ENCODE results near the gene GAS2L1. TPM values are rescaled to one million over a fixed set of nuclear protein-coding genes. Genes with fewer than 3 reads are reported as not detected.
A peak's percentile ranks its signal among the peaks of the same experiment; 100 is the strongest.

Gene GAS2L1
- polyA plus RNA-seq, 2 of the 4 experiments (the other 2 are of a cell fraction) = 7.6 to 17.2 TPM

DNA sequence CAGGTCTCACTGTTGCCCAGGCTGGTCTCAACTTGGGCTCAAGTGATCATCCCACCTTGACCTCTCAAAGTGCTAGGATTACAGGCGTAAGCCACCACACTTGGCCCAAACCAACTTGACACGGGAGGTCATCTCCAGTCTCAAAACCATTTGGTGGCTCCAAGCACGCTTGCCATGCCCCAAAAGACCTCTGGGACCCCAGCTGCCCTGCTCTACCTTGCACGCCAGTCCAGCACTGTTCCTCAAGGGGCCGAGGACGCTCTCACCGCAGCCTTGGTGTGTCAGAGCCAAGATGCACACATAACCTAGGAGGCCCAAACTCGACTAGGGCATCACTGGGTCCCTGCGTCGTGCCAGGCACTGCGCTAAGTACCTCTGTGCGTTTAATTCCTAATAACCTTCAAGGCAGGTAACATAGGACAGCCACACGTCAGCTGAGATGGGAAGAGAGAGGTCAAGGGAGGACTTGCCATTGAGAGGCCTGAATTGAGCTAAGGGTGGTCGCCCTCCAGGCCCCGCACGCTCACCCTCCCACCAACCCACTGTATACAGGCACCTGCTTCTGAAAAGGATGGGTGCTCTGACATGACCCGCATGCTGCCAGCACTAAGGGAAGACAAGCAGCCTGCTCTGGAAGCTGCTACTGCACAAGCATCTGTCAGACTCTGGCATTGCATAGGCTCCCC lies 4.6 kb upstream of the GAS2L1 start:
- ATAC-seq = peak; percentile 3 to 12; a peak in 4 of 6 replicates
- ChIA-PET CTCF (interaction anchor here (0.6 to 5.6 kb wide), 6 partner anchors 9 to 58 kb away, joined by 3 to 40 read pairs (median 4); no protein-coding TSS in a partner anchor), POLR2A (no interaction called here)
- Histone ChIP-seq H3K4me2 (no peak overlapping the region), H3K9me3 (no peaks in the 10 kb centered on the region), H3K27ac (no peak overlapping the region), H3K4me1 (peaks cover 12% of the 10 kb centered on the region), H3K4me3 (no peak overlapping the region)
- FAIRE-seq = no peak
- TF ChIP-seq, protein P1, sequence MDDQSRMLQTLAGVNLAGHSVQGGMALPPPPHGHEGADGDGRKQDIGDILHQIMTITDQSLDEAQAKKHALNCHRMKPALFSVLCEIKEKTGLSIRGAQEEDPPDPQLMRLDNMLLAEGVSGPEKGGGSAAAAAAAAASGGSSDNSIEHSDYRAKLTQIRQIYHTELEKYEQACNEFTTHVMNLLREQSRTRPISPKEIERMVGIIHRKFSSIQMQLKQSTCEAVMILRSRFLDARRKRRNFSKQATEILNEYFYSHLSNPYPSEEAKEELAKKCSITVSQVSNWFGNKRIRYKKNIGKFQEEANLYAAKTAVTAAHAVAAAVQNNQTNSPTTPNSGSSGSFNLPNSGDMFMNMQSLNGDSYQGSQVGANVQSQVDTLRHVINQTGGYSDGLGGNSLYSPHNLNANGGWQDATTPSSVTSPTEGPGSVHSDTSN (IDR thresholded peaks at IDR 0.05) = no peak
- TF ChIP-seq ZC3H11A (IDR thresholded peaks at IDR 0.05) = no peak
- TF ChIP-seq KDM1A (IDR thresholded peaks at IDR 0.05; ENCODE audit: low read depth) = no peak
- no peak for TF ChIP-seq EHMT2 (IDR thresholded peaks at IDR 0.05; ENCODE audit: low read depth)
- TF ChIP-seq E2F6 (IDR thresholded peaks at IDR 0.05; ENCODE audit: borderline replicate concordance, low read depth) = no peak
- TF ChIP-seq MYC (IDR thresholded peaks at IDR 0.05; ENCODE audit: borderline replicate concordance, low read length) = no peak
- TF ChIP-seq FOXS1 (CRISPR knock-in tag; IDR thresholded peaks at IDR 0.05) = no peak
- TF ChIP-seq FOSL2 (IDR thresholded peaks at IDR 0.05) = no peak
- no peak for TF ChIP-seq FOSL2 (CRISPR knock-in tag; IDR thresholded peaks at IDR 0.05)
- TF ChIP-seq SMC3 (IDR thresholded peaks at IDR 0.05) = no peak
- TF ChIP-seq, protein P2, sequence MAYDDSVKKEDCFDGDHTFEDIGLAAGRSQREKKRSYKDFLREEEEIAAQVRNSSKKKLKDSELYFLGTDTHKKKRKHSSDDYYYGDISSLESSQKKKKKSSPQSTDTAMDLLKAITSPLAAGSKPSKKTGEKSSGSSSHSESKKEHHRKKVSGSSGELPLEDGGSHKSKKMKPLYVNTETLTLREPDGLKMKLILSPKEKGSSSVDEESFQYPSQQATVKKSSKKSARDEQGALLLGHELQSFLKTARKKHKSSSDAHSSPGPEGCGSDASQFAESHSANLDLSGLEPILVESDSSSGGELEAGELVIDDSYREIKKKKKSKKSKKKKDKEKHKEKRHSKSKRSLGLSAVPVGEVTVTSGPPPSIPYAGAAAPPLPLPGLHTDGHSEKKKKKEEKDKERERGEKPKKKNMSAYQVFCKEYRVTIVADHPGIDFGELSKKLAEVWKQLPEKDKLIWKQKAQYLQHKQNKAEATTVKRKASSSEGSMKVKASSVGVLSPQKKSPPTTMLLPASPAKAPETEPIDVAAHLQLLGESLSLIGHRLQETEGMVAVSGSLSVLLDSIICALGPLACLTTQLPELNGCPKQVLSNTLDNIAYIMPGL (CRISPR knock-in tag; IDR thresholded peaks at IDR 0.05; ENCODE audit: borderline replicate concordance) = no peak
- no peak for TF ChIP-seq MAZ (IDR thresholded peaks at IDR 0.05; ENCODE audit: borderline replicate concordance, low read depth, low read length)
- no peak for TF ChIP-seq SREBF2 (IDR thresholded peaks at IDR 0.05)
- no peak for DNase-seq (ENCODE audit: low read depth in 1 of 2, low spot score in 1 of 2)
- 89% methylated on average over 10 of the region's 17 CpGs for WGBS (ENCODE audit: missing lambda C conversion rate)

DNA sequence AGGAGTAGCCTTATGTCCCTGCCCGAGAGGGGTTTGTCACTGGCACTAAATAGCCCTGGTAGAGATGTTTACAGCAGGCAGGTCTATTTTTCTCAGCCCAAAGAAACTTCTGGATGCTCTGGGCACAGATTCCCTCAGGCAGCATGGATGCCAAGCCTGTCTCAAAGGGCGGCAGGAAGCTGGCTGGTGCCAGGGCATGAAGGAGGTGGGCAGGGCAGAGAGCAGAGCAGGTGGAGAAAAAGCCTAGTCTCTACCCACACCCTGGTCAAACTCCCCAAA lies 4.1 kb upstream of the GAS2L1 start:
- FAIRE-seq (no peak), DNase-seq (ENCODE audit: low read depth in 1 of 2, low spot score in 1 of 2) (no peak), ATAC-seq (peak in 1 of 2 experiments; percentile 1; a peak in 2 of 6 replicates)
- H3K9me3 ChIP-seq = no peaks in the 10 kb centered on the region
- CTCF ChIA-PET = interaction anchor here (0.6 to 5.6 kb wide), 5 partner anchors 9 to 57 kb away, joined by 3 to 40 read pairs (median 3); no protein-coding TSS in a partner anchor
- no peak overlapping the region for H3K4me3 ChIP-seq
- POLR2A ChIA-PET = no interaction called here
- WGBS (ENCODE audit: missing lambda C conversion rate) = 90% methylated on average over 2 of the region's 2 CpGs
- no peak overlapping the region for H3K4me2 ChIP-seq
- H3K4me1 ChIP-seq = peaks cover 12% of the 10 kb centered on the region
- H3K27ac ChIP-seq = 0 out of 6 replicates have a peak overlapping the region, but pooled peaks of 1 of the 2 experiments have one; percentile 18
- TF ChIP-seq NPAS2 (CRISPR knock-in tag; IDR thresholded peaks at IDR 0.05; ENCODE audit: borderline replicate concordance) (no peak), HOXB13 (CRISPR knock-in tag; IDR thresholded peaks at IDR 0.05; ENCODE audit: low read depth) (no peak), NFE2L2 (conservative IDR thresholded peaks at IDR 0.05; ENCODE audit: low read length) (no peak), FOXS1 (CRISPR knock-in tag; IDR thresholded peaks at IDR 0.05) (no peak)

DNA sequence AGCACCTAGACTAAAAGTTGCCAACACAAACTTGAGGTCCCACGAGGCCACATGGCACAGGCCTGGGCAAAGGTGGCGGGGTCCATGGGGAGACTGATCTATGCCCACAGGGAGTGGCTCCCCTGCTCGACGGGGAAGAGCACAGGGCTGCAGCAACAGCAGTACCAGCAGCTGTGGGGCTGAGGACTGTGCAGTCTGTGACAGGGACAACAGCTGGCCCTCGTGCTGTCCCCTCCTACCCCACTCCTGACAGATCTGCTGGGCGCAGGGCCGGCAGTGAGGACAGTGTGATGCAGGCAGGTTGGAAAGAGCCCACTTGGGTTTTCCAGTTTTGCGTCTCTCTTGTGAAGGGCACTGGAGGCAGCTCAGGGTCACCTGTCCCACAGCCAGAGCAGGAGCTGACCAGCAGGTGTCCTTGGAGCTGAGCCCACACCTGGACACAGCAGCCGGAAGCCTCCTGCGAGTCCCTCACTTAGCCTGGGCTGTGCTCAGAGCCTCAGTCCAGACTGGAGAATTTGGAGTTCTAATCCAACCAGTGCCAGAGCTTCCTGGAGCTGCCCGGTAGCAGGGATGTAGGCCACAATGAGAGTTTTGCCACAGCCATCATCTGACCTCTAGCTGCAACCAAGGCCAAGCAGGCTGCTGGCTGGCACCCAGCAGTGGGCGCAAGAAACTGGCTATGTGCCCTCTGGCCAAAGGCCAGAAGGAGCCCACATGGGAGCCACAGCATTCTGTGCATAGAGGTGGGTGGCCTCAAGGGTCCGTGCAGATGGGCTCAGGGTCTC lies 3.6 kb upstream of the GAS2L1 start:
- Histone ChIP-seq H3K9me3 (no peaks in the 10 kb centered on the region), H3K4me2 (no peak overlapping the region), H3K27ac (peak overlapping the region in 1 of 2 experiments; percentile 50; a peak in 2 of 6 replicates), H3K4me3 (no peak overlapping the region), H3K4me1 (peaks cover 15% of the 10 kb centered on the region)
- no peak for TF ChIP-seq ESRRA (IDR thresholded peaks at IDR 0.05; ENCODE audit: borderline replicate concordance, low read length)
- no peak for TF ChIP-seq FOXS1 (CRISPR knock-in tag; IDR thresholded peaks at IDR 0.05)
- TF ChIP-seq NPAS2 (CRISPR knock-in tag; IDR thresholded peaks at IDR 0.05; ENCODE audit: borderline replicate concordance) = no peak
- TF ChIP-seq, protein P3, sequence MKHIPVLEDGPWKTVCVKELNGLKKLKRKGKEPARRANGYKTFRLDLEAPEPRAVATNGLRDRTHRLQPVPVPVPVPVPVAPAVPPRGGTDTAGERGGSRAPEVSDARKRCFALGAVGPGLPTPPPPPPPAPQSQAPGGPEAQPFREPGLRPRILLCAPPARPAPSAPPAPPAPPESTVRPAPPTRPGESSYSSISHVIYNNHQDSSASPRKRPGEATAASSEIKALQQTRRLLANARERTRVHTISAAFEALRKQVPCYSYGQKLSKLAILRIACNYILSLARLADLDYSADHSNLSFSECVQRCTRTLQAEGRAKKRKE (CRISPR knock-in tag; IDR thresholded peaks at IDR 0.05; ENCODE audit: low read depth) = no peak
- TF ChIP-seq RCOR1 (IDR thresholded peaks at IDR 0.05; ENCODE audit: low read depth, low read length) = no peak
- no peak for TF ChIP-seq USF2 (IDR thresholded peaks at IDR 0.05)
- TF ChIP-seq EHMT2 (IDR thresholded peaks at IDR 0.05; ENCODE audit: low read depth) = no peak
- TF ChIP-seq ZC3H11A (IDR thresholded peaks at IDR 0.05) = no peak
- TF ChIP-seq GATA3 (IDR thresholded peaks at IDR 0.05; ENCODE audit: borderline replicate concordance) = no peak
- TF ChIP-seq MAZ (IDR thresholded peaks at IDR 0.05; ENCODE audit: borderline replicate concordance, low read depth, low read length) = no peak
- no peak for TF ChIP-seq ZNF302 (CRISPR knock-in tag; IDR thresholded peaks at IDR 0.05)
- TF ChIP-seq HEYL (CRISPR knock-in tag; IDR thresholded peaks at IDR 0.05) = no peak
- TF ChIP-seq FOSL2 (IDR thresholded peaks at IDR 0.05) = no peak
- no peak for TF ChIP-seq FOSL2 (CRISPR knock-in tag; IDR thresholded peaks at IDR 0.05)
- TF ChIP-seq SREBF2 (IDR thresholded peaks at IDR 0.05) = no peak
- no peak for TF ChIP-seq JUN (IDR thresholded peaks at IDR 0.05)
- TF ChIP-seq CBX2 (IDR thresholded peaks at IDR 0.05; ENCODE audit: borderline replicate concordance, low read depth) = no peak
- no peak for TF ChIP-seq SMC3 (IDR thresholded peaks at IDR 0.05)
- no peak for TF ChIP-seq RARB (CRISPR knock-in tag; IDR thresholded peaks at IDR 0.05)
- 67% methylated on average over 9 of the region's 13 CpGs for WGBS (ENCODE audit: missing lambda C conversion rate)
- ChIA-PET POLR2A (no interaction called here), CTCF (interaction anchor here (0.7 to 5.6 kb wide), 6 partner anchors 10 to 57 kb away, joined by 3 to 40 read pairs (median 3); no protein-coding TSS in a partner anchor)
- ATAC-seq = peak; percentile 0 to 5; a peak in 2 of 6 replicates
- no peak for DNase-seq (ENCODE audit: low read depth in 1 of 2, low spot score in 1 of 2)
- FAIRE-seq = no peak

All from A549 (cell line).